NCI-H2029 (cell line): ENCODE results near the gene HTT.

ENCODE experiments used
- DNase-seq: peaks from one replicate; lab custom pipeline; 2025; lab: John Stamatoyannopoulos, UW

The HTT gene

DNA sequence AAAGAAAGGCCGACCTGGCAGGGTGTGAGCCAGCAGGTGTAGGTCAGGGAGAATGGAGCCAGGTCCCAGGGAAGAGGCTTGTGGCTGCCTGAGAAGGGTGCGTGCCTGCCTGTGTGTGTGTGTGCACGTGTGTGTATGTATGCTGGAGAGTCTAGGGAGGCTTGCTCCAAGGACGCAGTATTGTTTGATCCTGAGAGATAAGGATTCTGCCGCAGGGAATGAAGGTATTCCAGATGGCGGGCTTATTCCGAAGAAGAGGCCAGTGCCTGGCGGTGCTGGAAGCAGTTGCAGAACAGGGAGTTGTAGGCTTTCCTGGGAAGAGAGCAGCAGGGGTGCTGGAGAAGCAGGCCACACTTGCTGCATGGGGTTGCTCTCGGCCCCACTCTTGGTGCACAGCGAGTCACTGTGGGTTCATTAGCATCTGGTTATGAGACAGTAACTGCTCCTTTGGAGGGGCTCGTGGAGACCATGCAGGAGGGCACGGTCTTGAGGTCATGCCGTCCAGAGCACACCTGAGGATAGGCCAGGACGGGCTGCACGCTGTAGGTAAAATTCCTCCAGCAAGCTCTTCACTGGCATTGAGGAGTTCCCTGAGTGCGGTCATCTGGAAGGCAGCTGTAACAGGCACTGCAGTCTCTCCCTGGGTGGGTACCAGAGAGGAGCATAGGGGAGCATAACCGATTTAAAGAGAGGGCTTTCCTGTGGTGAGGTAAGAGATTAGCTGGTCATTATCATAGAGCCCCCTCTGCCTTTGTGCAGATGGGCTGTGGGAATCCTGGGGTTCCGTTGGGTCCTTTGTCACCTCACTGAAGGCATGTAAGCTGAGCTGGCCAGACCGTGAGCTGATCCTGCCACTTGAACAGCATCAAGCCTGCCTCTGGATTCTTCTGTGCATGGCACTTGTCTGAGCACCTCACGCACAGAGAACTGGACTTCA is 144.6 kb downstream of the HTT start:
- no peak for DNase-seq

DNA sequence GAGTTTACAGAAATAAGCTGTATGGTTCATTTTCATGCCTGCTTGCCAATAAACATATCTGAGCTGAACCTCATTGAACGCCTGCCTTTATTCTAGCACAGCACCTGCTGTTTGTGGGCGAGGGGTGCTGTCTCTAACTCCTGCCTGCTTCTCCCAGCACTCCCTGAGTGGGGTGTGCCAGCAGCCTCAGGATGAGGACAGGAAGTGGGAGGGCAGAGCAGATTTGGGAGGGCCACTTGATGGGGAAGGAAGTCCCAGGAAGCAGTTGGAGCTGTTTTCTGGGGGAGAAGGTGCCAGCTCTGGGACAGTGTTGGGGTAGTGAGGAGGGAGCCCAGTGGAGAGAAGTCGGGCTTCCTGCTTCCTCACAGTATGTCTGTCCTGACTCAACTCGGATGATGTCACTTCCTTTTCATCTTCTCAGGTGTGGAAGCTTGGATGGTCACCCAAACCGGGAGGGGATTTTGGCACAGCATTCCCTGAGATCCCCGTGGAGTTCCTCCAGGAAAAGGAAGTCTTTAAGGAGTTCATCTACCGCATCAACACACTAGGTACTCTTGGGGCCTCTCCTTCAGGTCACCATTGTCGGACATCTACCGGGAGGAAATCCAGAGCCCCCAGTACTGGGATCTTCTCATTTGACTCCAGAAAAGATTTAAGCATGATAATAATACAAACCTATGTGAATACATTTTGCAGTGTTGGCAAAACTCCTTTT is 145.4 kb downstream of the HTT start:
- no peak for DNase-seq

DNA sequence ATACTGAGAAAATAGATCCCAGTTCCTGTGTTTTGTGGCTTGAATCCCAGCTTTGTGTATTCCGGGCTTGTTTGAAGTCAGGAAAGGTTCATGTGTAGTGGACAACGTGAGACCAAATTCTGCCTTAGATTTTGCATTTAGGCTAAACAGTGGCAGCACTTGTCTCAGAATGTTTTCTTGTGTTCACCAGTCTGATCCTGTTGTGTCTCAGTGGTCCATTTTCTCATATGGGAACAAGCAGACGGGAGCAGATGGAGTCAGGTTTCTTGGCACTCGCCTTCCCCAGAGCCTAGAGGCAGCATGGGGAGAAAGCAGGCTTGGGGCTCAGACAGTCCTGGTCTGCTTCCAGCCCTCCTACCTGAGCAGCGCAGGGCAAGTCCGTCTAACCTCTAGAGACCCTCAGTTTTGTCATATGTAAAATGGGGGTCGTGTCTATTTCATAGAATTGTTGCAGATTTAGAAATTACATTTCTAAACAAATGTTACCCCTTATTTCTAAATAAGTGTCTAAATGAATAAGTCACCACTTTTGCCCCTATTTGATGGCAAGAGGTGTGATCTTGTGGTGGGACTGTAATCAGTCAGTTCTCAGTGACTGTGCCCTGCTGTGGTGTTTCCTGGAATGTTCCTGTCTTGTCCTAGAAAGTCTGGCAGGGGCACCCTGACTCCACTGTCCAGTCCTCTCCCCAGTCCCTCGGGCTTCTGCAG is 146.1 kb downstream of the HTT start:
- no peak for DNase-seq

DNA sequence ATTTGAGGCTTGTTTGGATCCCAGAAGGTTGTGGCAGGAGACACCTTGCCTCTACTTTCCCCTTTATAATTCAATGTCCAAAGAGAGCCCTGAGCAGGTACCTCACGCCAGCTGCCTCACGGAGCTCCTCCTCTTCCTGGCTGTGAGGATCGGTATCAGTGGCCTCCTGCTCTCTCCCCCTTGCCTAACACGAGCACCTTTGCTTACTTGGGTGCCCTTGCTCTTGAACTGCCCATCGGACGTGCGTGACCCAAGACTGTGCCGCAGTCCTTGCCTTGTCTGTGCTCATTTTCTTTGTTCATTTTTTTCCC is 146.7 kb downstream of the HTT start:
- DNase-seq = no peak

DNA sequence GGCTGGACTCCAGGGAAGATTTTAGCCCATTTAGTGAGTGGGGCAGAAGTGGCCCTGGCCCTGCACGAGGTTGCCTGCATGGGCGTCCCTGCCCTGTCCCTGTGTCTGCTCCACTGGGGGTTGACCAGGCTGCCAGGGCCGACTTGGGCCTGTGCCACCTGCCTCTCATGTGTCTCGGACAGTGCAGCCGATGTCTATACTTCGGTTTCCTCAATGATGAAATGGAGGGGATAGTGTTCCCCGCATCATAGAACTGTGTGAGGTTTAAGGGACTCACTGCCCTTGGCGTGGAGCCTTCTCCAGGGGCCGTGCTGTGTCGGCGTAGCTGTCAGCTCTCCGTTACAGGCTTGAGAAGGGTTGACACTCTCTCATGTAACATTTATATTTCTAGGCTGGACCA is 147.5 kb downstream of the HTT start:
- DNase-seq = no peak

DNA sequence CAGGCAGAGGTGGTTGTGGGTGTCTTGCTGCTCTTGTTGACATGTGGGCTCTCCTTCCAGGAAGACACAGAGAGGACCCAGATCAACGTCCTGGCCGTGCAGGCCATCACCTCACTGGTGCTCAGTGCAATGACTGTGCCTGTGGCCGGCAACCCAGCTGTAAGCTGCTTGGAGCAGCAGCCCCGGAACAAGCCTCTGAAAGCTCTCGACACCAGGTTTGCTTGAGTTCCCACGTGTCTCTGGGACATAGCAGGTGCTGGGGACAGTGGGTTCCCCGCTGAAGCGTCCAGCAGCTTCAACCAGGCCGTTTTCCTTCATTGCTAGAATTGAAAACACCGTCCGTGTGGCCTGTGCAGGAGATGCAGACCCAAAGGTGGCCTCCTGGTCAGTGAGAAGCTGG is 148.9 kb downstream of the HTT start:
- no peak for DNase-seq

DNA sequence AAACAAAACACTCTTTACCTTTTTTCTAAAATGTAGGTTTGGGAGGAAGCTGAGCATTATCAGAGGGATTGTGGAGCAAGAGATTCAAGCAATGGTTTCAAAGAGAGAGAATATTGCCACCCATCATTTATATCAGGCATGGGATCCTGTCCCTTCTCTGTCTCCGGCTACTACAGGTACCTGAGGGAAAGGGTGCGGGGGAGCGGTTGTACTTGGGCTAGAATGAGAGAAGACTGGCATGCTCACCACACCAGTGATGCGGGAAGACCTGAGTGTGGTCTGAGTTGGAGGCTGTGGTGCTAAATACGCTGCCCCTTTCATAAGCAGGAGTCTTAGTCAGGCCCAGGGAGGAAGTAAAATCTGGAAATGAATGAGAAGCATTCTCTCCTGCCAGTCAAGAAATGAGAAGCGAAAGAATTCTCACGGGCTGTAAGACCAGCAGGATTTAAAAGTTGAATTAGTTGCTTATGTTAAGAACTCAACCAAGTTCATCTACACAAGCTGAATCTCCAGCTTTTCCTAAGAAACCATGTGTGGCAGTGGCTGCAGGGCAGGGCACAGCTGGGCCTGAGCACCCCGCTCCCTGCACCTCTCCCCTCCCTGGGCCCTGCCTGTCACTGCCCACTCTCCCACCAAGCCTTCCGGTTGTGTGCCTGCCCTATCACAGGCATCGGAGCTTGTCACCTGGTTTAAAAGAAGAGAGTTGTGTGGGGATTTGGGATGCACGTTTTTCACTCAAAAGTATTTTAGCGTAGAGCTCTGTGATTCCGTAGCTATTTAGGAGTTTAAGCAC is 149.7 kb downstream of the HTT start:
- DNase-seq = no peak

DNA sequence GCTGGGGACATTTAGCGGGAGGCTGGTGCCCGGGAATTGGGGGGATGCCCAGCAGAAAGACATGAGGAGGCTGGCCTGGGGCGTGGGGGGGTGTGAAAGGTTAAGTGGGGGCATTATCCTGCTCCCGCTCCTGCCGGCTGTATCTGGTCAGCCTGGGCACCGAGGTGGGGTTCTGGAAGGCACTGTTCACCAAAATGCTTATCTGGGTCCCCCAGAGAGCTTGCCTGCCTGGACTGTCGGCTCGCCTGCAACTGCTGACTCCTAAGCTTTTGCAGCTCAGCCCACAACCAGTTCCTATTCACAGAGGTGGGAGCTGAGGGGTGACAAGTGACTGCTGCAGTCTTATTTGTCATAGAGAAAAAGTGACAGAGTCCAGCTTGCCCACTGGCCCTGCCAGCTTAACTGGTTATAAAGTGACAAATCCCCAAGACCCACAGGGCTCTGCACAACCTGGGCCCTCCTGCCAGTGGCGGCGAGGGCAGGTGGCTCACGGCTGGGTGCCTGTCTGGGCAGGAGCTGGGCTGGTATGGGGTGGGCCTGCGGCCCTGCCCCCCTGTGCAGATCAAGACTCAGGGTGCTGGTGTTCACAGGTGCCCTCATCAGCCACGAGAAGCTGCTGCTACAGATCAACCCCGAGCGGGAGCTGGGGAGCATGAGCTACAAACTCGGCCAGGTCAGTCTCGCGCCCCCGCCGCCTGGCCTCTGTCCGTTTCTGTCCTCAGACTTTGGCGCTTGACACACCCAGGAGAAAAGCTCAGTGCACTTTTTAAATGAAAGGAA is 150.8 kb downstream of the HTT start:
- DNase-seq = no peak

DNA sequence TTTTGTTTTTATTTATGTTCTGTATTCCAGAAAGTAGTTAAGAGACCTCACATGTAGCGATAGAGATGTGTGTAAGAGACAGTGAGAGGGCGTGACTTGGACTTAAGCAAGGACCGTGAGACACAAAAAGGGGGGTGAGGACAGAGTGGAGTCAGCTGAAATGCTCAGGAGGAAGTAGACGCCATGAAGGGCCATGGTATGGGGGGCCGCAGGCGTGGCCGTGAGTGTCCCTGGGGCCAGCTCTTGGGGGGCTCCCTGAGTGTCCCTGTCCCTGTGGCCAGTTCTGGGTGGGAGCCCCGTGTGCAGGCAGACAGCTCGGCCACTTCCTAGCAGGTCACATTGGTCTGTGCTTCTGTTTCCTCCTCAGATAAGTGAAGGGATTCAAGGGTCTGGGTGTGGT is 151.5 kb downstream of the HTT start:
- DNase-seq = no peak

DNA sequence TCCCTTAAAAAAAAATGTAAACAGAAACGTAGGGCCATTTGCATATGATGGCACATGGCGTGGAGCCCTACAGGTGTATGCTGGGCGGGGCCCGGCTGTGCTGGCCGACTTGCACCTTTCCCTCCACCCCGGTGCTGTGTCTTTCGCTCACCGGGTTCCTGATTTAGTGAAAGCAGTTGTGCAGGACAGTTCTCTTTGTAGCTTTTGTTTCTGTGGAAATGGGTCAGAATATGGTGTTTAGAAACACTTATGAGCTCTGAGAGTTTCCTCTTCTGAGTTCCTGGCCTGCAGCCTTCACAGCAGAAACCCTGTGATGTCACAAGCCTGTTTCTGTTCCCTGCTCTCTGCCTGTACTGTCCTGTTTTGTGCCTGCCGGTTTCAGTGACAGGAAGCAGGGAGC is 152.0 kb downstream of the HTT start:
- DNase-seq = peak; percentile 58

DNA sequence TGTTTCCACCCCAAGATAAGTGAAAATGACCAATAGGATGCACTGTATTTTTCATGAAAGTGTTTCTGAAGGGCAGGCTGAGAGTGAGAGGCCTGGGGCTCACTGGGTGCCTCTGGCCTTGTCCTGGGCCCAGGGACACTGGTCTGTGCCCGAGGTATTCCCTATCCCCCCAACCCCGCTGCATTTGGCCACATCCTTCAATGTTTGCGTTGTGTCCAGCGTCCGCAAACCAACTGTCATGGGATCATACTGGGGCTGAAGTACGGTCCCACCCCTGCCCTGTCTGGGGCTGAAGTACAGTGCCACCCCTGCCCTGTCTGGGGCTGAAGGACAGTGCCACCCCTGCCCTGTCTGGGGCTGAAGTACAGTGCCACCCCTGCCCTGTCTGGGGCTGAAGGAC is 152.5 kb downstream of the HTT start:
- DNase-seq = no peak

DNA sequence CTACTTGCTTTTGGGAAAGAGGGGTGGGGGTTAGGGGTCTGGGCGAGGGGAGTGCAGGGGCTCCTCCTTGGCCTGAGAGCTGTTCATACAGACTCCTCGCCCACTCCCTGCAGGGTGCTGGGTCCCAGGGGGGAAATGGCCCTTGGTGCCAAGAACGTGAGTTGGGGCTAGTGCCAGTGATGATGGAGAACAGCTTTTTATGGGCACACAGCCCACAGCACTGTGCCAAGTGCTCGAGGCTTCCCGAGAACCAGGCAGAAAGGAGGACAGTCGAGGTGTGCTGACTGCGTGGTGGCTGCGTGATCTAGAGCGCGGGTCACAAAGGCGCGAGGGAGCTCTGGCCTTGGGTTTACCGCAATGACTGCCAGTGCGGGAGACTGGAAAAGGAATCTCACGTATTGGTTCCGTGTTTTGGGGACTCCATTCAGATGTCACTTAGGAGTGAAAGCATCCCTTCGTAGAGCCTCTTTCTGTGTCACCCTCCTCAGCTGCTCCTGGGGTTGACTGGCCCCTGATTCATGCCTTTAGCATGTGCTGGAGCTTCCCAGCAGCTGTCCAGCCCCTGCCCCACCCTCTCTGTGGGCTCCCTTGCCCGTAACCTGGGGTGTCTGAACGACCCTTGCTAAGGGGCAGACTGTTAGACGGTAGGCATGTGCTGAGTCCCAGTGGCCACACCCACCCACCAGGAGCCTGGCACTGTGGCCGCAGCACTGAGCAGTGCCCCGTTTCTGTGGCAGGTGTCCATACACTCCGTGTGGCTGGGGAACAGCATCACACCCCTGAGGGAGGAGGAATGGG is 153.6 kb downstream of the HTT start:
- no peak for DNase-seq

DNA sequence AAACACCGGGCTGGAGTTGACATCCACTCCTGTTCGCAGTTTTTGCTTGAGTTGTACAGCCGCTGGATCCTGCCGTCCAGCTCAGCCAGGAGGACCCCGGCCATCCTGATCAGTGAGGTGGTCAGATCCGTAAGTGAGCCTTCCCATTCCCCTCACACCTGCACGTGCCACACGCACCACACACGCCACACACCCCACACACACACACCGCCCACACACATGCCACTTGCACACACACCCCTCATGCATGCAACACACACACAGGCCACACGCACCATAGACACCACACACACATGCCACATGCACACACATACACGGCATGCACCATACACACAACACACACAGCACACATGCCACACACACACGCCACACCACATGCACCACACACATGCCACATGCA is 154.4 kb downstream of the HTT start:
- no peak for DNase-seq

DNA sequence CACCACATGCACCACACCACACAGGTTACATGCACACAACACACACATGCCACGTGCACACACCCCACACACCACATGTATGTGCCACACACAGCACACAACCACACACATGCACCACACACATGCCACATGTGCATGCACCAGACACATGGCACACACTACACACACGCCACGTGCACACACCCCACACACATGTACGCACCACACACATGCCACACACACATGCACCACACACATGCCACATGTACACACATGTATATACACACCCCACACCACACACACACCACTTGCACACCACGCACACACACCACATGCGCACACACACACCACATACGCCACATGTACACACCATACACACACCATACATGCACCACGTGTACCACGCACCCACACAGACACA is 154.8 kb downstream of the HTT start:
- DNase-seq = no peak

DNA sequence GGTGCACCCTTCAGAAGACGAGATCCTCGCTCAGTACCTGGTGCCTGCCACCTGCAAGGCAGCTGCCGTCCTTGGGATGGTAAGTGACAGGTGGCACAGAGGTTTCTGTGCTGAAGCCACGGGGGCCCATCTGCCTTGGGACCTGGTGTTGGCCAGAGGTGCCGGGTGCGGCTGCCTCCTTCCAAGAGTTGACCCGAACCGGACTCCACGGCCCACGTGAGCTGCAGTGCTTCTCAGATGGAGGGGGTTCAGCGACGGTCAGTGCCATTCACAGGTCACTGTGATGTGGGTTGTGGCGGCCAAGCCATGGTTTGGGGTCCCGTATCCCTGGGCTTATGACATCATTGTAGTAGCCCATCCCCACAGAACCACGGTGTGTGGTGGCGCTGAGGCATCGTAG is 155.5 kb downstream of the HTT start:
- DNase-seq = no peak

DNA sequence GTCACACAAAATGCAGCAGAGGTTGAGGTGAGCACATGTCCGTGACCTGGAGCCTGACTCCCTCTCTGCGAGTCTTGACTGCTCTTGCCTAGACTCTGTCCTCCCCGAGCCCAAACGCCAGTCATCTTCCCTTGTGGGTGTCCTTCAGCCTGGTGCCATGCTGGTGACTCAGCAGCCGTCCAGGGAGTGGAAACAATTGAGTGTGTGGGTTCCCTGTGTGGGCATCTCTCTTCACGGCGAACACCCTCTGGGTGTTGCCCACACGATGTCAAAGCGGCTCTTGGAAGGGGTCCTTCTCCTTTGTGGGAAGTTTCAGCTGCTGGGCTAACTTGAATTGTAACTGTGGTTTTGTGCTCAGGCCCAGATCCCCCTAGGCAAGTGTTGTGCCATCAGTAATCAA is 157.0 kb downstream of the HTT start:
- no peak for DNase-seq

DNA sequence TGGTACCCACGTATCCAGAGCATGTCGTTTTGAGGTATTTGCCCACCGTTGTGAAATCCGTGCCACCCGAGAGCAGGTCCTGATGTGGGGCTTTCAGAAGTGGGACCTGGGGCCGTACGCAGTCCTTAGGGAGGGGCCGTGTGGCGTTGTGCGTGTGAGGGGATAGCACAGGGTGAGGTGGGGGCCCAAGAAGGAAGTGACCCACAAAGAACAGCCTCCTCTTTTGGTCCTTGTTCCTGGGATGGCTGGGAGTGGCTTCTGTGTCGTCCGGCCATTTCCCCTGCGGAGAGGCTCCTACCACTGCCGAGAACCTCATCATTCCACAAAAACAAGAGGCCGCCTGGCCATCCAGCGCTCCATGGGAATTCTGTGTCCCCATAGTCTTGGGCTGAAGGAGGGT is 157.5 kb downstream of the HTT start:
- no peak for DNase-seq

DNA sequence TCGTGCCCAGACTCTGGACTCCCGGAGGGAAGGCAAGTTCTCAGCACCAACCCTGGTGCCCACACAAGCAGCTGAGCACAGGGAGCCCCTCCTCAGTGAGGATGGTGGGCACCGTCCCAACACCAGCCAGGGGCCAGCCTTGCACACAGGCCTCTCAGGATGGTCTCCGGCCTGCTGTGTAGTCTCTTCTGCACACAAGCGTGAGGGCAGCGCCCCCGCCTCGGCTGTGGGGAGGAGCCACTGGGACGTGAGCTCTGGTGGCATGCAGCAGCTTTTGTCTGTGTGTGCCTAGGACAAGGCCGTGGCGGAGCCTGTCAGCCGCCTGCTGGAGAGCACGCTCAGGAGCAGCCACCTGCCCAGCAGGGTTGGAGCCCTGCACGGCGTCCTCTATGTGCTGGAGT is 158.4 kb downstream of the HTT start:
- DNase-seq = no peak

DNA sequence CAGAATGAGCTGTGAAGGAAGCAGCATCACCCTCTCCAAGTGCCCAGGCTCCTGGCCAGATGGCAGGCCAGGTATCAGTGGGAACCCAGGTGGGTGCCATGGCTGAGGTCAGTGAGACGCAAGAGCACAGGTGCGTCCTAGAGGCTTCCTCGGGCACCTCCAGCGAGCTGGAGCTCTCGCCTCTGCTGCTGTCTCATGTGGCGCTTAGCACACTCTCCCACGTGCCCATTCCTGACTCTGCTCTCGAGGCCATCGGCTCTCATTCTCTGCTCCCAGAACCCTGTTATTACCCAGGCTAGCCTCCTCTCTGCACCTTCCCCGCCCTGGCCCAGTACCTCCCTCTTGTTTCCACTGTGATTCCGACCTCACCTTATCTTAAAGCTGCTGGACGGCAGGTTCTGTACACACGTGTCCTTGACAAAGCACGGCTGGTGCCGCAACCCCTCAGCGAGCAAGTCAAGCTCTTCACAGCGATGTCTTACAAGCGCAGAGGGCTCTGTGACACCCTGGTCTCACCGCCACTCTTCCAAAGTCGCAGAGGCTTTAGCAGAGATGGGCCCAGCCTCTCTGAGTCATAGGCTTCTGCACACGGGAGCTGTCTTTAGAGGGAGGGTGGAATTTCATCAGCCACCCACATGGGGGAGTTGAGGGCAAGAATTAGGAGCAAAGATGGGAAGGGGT is 159.1 kb downstream of the HTT start:
- no peak for DNase-seq
